Measurements from ENCODE around the gene GALNT15. TPM values are rescaled to one million over a fixed set of nuclear protein-coding genes. Genes with fewer than 3 reads are reported as not detected.
A peak's percentile ranks its signal among the peaks of the same experiment; 100 is the strongest.

Gene GALNT15
- total and polyA plus RNA-seq, 7 donors = 1.2 to 211 (median 36.6) TPM

GRCh38 chr3:16279010-16279801, 104.7 kb downstream of the GALNT15 start:
- DNase-seq = no peak
- WGBS, 2 donors = 88 to 95% methylated on average over 3 of the region's 3 CpGs
- no peak overlapping the region for H3K4me3 ChIP-seq

GRCh38 chr3:16280671-16281070, 106.2 kb downstream of the GALNT15 start:
- H3K27ac ChIP-seq = no peak overlapping the region
- no peaks in the 10 kb centered on the region for H3K9me3 ChIP-seq
- DNase-seq = no peak
- 97 to 98% methylated on average over 2 of the region's 2 CpGs for WGBS, 2 donors
- no peak overlapping the region for H3K4me3 ChIP-seq
- peaks cover 0 to 17% (median 2%) of the 10 kb centered on the region in 4 donors for H3K36me3 ChIP-seq
- no peaks in the 10 kb centered on the region for H3K27me3 ChIP-seq
- H3K4me1 ChIP-seq = peaks cover 0 to 13% (median 11%) of the 10 kb centered on the region in 4 donors
- TF ChIP-seq POLR2AphosphoS5 (IDR thresholded peaks at IDR 0.05) (no peak), EP300 (IDR thresholded peaks at IDR 0.05) (no peak), POLR2A (IDR thresholded peaks at IDR 0.05) (no peak)
- TF ChIP-seq, protein P1, sequence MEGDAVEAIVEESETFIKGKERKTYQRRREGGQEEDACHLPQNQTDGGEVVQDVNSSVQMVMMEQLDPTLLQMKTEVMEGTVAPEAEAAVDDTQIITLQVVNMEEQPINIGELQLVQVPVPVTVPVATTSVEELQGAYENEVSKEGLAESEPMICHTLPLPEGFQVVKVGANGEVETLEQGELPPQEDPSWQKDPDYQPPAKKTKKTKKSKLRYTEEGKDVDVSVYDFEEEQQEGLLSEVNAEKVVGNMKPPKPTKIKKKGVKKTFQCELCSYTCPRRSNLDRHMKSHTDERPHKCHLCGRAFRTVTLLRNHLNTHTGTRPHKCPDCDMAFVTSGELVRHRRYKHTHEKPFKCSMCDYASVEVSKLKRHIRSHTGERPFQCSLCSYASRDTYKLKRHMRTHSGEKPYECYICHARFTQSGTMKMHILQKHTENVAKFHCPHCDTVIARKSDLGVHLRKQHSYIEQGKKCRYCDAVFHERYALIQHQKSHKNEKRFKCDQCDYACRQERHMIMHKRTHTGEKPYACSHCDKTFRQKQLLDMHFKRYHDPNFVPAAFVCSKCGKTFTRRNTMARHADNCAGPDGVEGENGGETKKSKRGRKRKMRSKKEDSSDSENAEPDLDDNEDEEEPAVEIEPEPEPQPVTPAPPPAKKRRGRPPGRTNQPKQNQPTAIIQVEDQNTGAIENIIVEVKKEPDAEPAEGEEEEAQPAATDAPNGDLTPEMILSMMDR (IDR thresholded peaks at IDR 0.05) = no peak
- intact Hi-C loops (cut with DNase I) = no loop called here

More at GRCh38 chr3:16279010-16279801, 104.7 kb downstream of the GALNT15 start:
- peaks cover 0 to 13% (median 11%) of the 10 kb centered on the region in 4 donors for H3K4me1 ChIP-seq
- H3K27me3 ChIP-seq = no peaks in the 10 kb centered on the region
- no peaks in the 10 kb centered on the region for H3K9me3 ChIP-seq
- intact Hi-C loops (cut with DNase I) = no loop called here
- H3K36me3 ChIP-seq = peaks cover 0 to 13% (median 2%) of the 10 kb centered on the region in 4 donors
- peak in 1 of 4 donors; percentile 21 for TF ChIP-seq POLR2AphosphoS5 (IDR thresholded peaks at IDR 0.05)
- TF ChIP-seq, protein P1 (IDR thresholded peaks at IDR 0.05) = no peak
- peak overlapping the region in 3 of 4 donors; percentile 6 to 60 (median 29) for H3K27ac ChIP-seq

Other genes with a start within 250 kb of the GALNT15 start
- gene DPH3, start 90.3 kb downstream of the GALNT15 start, total RNA-seq = 10 to 100 TPM; 23.7 to 28.8 (median 25.7) TPM
- gene DPH3, start 90.3 kb downstream of the GALNT15 start, polyA plus RNA-seq = 10 to 100 TPM; 14.6 to 30.1 (median 23.4) TPM
- gene OXNAD1, start 90.5 kb downstream of the GALNT15 start, total RNA-seq = 10 to 100 TPM; 11.3 to 17.5 (median 12.2) TPM
- 10 to 100 TPM; 14.4 to 23.1 (median 18.2) TPM for gene OXNAD1, start 90.5 kb downstream of the GALNT15 start, polyA plus RNA-seq

All from sigmoid colon (tissue), 7 donors.